Islet precursor cell (in vitro differentiated cells): Measurements from ENCODE around the gene GALNT18.

Experiments
- DNase-seq: peaks from one replicate; pipeline ENCODE4 v3.0.0-alpha.2; 2018

Gene GALNT18

DNA sequence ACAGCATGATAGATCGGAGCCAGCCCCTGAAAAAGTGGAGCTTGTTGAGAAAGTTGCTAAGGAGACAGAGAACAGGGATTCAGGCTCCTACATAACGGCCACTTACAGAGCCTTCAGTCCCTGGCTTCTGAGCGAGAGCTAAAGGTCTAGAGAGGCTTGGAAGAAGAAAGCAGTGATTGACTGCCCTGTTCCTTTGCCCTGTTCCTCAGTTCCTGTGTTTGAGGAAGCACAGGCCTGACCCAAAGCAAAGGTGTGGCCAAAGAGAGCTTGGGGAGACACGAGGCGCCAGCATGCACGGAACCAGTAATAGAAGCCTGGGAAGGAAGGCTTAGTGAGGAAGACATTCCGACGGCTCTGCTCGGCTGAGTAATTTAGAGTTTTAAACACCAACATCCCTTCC is 194.7 kb downstream of the GALNT18 start:
- DNase-seq = no peak

DNA sequence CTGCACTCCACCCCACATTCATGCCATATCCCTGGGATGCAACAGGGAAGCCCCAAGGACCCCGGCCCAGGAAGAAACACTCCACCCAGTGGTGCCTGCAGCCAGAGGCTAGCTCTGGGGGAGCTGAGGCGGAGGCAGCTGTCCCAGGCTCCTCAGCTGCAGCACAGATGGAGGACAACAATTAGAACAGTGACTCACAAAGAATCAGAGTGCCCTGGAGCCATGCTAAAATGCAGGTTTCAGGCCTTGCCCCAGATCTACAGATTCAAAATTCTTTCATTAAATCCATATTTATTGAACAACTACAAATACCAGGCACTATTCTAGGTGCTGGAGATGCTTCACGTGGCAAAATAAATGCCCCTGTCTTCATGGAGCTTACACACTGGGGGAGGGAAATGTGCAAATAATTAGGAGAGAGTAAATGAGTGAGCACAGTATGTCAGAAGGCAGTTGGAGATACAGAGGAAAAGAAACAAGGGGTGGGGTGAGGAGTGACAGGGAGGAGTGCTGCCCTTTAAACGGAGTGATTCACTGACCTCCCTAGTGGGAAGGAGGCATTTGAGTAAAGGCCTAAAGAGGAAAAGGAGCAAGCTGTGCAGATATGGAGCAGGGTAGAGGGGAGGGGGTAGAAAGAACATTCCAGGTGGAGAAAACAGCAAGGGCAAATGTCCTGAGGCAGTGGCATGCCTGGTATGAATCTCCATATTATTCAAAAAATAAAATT is 195.4 kb downstream of the GALNT18 start:
- DNase-seq = peak; percentile 78

DNA sequence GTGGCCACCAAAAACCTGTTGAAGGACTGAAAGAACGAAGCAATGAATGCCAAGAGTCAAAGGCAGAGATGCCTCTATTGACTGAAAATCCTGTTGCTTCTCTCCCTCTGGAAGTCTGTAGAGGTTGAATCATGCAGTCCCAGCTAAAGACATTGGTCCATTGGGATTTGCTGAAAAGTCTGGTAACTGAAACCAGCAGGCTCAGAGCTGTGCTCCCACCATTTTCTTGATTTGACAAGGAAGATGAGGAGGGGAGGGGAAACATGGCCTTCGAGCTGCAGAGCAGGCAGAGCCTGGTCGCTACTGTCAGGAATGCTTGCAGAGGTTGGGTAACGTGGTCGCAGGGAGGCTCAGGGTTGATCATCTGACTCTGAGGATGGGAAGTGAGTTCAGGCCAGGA is 196.0 kb downstream of the GALNT18 start:
- DNase-seq = no peak

DNA sequence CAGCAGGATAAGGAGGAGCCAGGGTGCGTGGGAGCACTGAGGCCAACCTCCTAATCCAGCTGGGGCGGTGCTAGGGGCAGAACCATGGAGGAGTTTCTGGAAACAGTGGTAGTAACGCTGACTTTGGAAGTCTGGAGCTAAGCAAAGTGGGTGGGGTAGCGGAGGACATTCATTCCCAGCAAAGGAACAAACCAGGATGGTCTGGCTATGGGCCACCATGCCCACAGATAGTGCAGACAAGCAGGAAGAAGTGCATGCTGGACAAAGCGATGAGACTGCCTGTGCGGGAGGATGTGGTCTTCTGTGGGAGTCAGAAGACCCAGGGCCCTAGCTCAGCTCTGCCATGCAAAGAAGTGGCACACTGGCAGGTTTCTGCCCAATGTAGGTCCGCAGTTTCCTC is 197.1 kb downstream of the GALNT18 start:
- DNase-seq = no peak

DNA sequence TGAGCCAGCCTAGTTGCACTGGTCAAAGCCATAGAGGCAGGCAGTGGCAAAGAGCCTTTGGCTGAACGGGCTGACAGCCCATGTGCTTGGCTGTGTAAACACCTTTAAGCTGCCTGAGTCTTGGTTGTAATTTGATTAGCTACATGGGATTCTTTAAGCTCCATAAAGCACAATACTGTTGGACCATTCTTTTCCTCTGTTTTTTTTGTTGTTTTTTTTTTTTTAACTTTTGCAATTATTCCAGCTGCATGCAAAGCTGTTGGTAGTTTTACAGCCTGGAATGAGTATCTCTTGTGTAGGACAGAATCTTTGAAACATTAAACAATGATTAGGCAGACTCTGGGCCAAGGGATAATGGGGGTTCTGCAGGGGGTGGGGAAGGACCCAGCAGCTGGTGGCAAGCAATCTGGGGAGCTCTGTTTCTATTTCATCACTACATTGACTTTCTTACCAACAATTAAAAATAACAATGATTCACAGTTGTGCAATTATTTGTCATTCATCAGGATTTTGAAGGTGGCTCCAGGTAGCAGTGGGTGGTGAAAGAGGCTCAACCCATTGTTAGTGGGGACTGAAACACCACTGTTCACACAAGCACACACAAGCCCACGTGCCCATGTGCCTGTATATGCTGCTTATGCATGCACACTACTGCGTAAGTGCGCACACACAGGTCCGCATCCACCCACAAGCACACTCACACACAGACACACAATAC is 199.2 kb downstream of the GALNT18 start:
- DNase-seq = no peak

GRCh38 chr11:11421509-11421908 is 200.3 kb downstream of the GALNT18 start:
- DNase-seq = no peak

DNA sequence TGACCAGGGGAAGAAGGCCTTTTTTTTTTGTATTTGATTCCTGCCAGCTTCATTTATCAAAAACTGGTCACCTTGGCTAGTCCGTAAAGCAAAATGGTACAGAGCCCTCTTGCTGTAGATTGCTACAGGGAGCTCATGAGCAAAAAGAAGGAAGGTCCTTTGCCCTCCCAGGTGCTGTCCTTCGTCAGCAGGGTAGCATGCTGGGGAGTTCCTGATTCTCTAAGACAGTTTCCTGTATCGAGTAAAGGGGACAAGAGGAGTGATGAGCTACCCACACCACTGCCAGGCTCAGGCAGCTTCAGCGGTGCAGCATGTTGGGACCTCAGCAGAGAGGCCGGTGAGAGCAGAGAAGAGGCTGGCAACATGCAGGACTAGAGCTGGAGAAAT is 200.9 kb downstream of the GALNT18 start:
- DNase-seq = no peak

GRCh38 chr11:11420191-11420898 is 201.5 kb downstream of the GALNT18 start:
- DNase-seq = no peak

GRCh38 chr11:11419747-11420146 is 202.1 kb downstream of the GALNT18 start:
- DNase-seq = no peak

DNA sequence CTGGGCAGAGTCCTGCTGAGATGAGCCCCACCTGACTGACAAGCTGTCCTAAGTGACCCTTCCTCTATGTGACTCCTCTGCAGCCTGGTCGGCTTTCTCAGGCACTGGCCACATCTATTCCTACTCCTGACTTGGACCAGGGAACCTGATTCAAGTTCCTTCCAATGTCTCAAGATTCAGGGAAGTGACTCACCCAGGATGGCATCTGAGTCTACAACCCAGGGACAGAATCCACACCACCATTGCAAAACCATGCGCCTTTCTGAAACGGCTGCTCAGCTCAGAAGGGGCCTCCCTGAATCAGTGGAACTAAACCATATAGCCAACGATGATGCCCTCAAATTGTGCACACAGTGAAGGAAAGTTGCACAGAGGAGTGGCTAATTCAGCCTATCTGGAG is 204.9 kb downstream of the GALNT18 start:
- peak; percentile 74 for DNase-seq

- no peak for DNase-seq
Measured at GRCh38 chr11:11416502-11416901, 205.3 kb downstream of the GALNT18 start.

DNA sequence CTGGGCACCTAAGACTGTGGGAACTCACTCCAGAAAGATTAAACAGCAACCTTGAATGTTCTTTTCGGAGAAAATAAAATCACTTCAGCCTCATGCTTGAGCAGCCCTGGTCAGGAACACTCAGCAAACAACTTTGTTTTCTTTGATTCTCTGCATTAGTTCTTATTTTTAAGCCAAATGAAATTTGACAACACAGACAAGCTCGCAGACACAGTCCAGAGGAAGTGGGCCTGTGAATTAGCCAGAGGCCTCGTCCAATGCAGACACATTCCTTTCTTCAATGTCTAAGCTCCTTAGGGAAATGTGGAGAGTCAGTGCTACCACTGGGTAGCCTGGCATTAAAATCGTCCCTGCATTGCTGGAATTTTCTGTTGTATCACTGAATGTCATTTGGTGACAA is 205.9 kb downstream of the GALNT18 start:
- DNase-seq = peak; percentile 64

DNA sequence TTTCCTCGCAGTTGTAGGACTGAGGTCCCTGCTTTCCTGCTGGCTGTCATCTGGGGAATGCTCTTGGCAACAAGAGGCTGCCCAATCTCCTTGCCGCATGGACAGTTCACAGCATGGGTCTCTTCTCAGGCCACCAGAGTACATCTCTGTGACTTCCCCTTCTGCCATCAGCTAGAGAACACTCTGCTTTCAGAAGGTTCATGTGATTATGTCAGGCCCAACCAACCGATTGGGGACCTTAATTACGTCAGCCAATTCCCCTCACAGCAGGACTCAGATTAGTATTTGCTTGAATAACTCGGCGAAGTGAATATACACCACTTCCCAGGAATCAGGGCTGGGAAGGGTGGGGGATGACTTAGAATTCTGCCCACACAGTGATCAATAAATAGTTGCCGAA is 206.8 kb downstream of the GALNT18 start:
- DNase-seq = no peak

- no peak for DNase-seq
Measured at GRCh38 chr11:11413776-11414175, 208.0 kb downstream of the GALNT18 start.

GRCh38 chr11:11411401-11411985 is 210.3 kb downstream of the GALNT18 start:
- no peak for DNase-seq

DNA sequence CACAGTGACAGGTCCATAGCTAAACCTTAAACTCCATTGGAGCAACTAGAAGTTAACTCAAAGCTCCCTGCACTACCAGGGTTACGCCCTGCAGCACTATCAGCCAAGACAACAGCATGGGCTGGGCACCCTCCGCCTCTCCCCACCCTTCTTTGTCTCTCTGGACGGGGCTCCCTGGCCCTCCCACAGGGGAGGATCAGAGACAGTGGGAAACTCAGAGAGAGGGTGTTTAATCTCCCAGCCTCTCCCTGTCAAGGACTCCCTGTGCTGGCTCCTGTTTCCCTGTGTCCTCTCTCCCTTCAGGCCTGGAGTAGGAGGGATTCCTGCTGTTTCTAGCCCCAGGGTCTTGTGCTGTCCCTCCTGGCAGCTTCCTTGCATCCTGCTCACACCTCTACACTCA is 211.9 kb downstream of the GALNT18 start:
- peak; percentile 87 for DNase-seq

- peak; percentile 83 for DNase-seq
Measured at GRCh38 chr11:11409224-11409623, 212.6 kb downstream of the GALNT18 start.

GRCh38 chr11:11408436-11409221 is 213.2 kb downstream of the GALNT18 start:
- no peak for DNase-seq

GRCh38 chr11:11407763-11408084 is 214.1 kb downstream of the GALNT18 start:
- DNase-seq = no peak

- DNase-seq = peak; percentile 90
Measured at GRCh38 chr11:11407065-11407762, 214.6 kb downstream of the GALNT18 start.

- DNase-seq = no peak
Measured at GRCh38 chr11:11406652-11407051, 215.2 kb downstream of the GALNT18 start.
